GM12878 (cell line): ENCODE data around the gene HHAT. TPM values are rescaled to one million over a fixed set of nuclear protein-coding genes. Genes with fewer than 3 reads are reported as not detected.

Source experiments
- ATAC-seq: fragments of 200-7000 bp; cut with Tn5 transposase; 3 replicates; pipeline ENCODE4 v1.9.1; 2020; ENCODE audit warnings: mild to moderate bottlenecking, moderate library complexity
- BruUV-seq: library from RNA; stranded (reverse); fragments of 400-500 nt; replicated peaks from 2 replicates; lab custom pipeline; 2021; lab: Mats Ljungman, UMichigan
- CTCF ChIA-PET: fragments of 300-600 bp; sonication (Branson Sonifier 250); formaldehyde crosslinking; extraction: SDS; loops from one replicate; lab custom pipeline; 2021; ENCODE audit warnings: inconsistent platforms; lab: Yijun Ruan, JAX
- POLR2A ChIA-PET: fragments of 350-600 bp; formaldehyde crosslinking; extraction: SDS; loops from one replicate; lab custom pipeline; 2021; ENCODE audit warnings: inconsistent platforms; lab: Charles Lee
- RAD21 ChIA-PET: fragments of 300-600 bp; sonication (Branson Sonifier 250); formaldehyde crosslinking; loops from one replicate; lab custom pipeline; 2023; ENCODE audit warnings: antibody characterized with exemption; ENCODE audit not compliant: unreplicated experiment; lab: Charles Lee
- SMC1A ChIA-PET: fragments of 300-600 bp; sonication (Branson Sonifier 250); formaldehyde crosslinking; loops from one replicate; lab custom pipeline; 2023; ENCODE audit not compliant: unreplicated experiment, uncharacterized antibody; lab: Charles Lee
- DNase-seq: peaks from one replicate; pipeline ENCODE4 v3.0.0-alpha.2; 2011; ENCODE audit warnings: low read depth, low spot score
- FAIRE-seq: peaks from 3 replicates; lab custom pipeline; 2011; peaks lifted over from hg19 to GRCh38; lab: Jason Lieb, UNC
- H2AFZ ChIP-seq: 2 replicates; pipeline ENCODE4 v1.6.0; 2011; ENCODE audit warnings: low read depth, low read length, control low read depth; ENCODE audit not compliant: control insufficient read depth
- H3K27ac ChIP-seq: 2 replicates; pipeline ENCODE4 v1.5.1; 2011; ENCODE audit warnings: control low read depth; ENCODE audit not compliant: control insufficient read depth, insufficient read depth
- H3K27me3 ChIP-seq, 2 experiments: replicated peaks in 1 of 2; 2 replicates each; pipeline versions ENCODE4 v1.6.0 to v1.6.1; 2011; ENCODE audit warnings: low read length in 1 of 2; ENCODE audit not compliant: control insufficient read depth in 2 of 2, insufficient read depth in 2 of 2
- H3K36me3 ChIP-seq, 2 experiments: 2 replicates each; pipeline ENCODE4 v1.5.1; 2011; ENCODE audit warnings: low read length in 1 of 2; ENCODE audit not compliant: control insufficient read depth in 2 of 2, insufficient read depth in 2 of 2
- H3K4me1 ChIP-seq: 2 replicates; pipeline ENCODE4 v1.6.1; 2011; ENCODE audit warnings: mild to moderate bottlenecking, low read length, moderate library complexity, mixed read lengths; ENCODE audit not compliant: control insufficient read depth, insufficient read depth
- H3K4me2 ChIP-seq: 2 replicates; pipeline ENCODE4 v1.6.0; 2011; ENCODE audit warnings: control low read depth; ENCODE audit not compliant: control insufficient read depth, insufficient read depth
- H3K4me3 ChIP-seq: fragments of 200-600 bp; sonication (generic); 2 replicates; pipeline ENCODE4 v1.5.1; 2016
- H3K79me2 ChIP-seq: 2 replicates; pipeline ENCODE4 v1.6.0; 2011; ENCODE audit warnings: low read length; ENCODE audit not compliant: control insufficient read depth, insufficient read depth
- H3K9ac ChIP-seq: 2 replicates; pipeline ENCODE4 v1.8.0; 2011; ENCODE audit warnings: low read length, control low read depth, mixed read lengths; ENCODE audit not compliant: control insufficient read depth, insufficient read depth
- H3K9me3 ChIP-seq: replicated peaks from 3 replicates; pipeline ENCODE4 v1.5.1; 2011; ENCODE audit warnings: mild to moderate bottlenecking, low read length; ENCODE audit not compliant: control insufficient read depth, insufficient read depth
- H4K20me1 ChIP-seq: 2 replicates; pipeline ENCODE4 v1.6.0; 2011; ENCODE audit not compliant: control insufficient read depth, insufficient read depth
- ATF2 ChIP-seq: IDR thresholded peaks from 2 replicates; pipeline ENCODE4 v1.6.1; 2012; ENCODE audit warnings: low read length, inconsistent platforms
- BRCA1 ChIP-seq: IDR thresholded peaks from 2 replicates; pipeline ENCODE4 v1.6.1; 2011; ENCODE audit warnings: low read depth, low read length, improper control_type of control experiment
- ETV6 ChIP-seq, 2 experiments: fragments of 450-650 bp in 1 of 2; IDR thresholded peaks in 1 of 2; conservative IDR thresholded peaks in 1 of 2; 2 replicates each; pipeline ENCODE4 v1.6.1; 2014; ENCODE audit warnings: antibody characterized with exemption in 1 of 2, borderline replicate concordance in 1 of 2, low read depth in 1 of 2, mild to moderate bottlenecking in 1 of 2, moderate library complexity in 1 of 2
- EZH2 ChIP-seq: IDR thresholded peaks from 2 replicates; pipeline ENCODE4 v1.6.1; 2012; ENCODE audit warnings: low read depth, mild to moderate bottlenecking, control low read depth, inconsistent platforms, low read length, borderline replicate concordance; ENCODE audit not compliant: control insufficient read depth
- HCFC1 ChIP-seq: fragments of 150-350 bp; IDR thresholded peaks from 2 replicates; pipeline ENCODE4 v1.6.1; 2014; ENCODE audit warnings: low read length
- HDGF ChIP-seq: fragments of 450-650 bp; IDR thresholded peaks from 2 replicates; pipeline ENCODE4 v1.6.1; 2016; ENCODE audit warnings: antibody characterized with exemption
- IKZF1 ChIP-seq: fragments of 450-650 bp; conservative IDR thresholded peaks from 2 replicates; pipeline ENCODE4 v1.6.1; 2017; ENCODE audit warnings: antibody characterized with exemption, mild to moderate bottlenecking
- NFYA ChIP-seq: IDR thresholded peaks from 2 replicates; pipeline ENCODE4 v1.6.1; 2011; ENCODE audit warnings: low read depth, mild to moderate bottlenecking, low read length, improper control_type of control experiment, borderline replicate concordance
- POU2F2 ChIP-seq: IDR thresholded peaks from 3 replicates; pipeline ENCODE4 v1.6.1; 2011; ENCODE audit warnings: low read depth, mild to moderate bottlenecking, low read length, borderline replicate concordance
- RAD21 ChIP-seq: IDR thresholded peaks from 2 replicates; pipeline ENCODE4 v1.6.1; 2011; ENCODE audit warnings: mild to moderate bottlenecking, low read depth, low read length, moderate library complexity; ENCODE audit not compliant: insufficient read depth
- SIN3A ChIP-seq: IDR thresholded peaks from 2 replicates; pipeline ENCODE4 v1.6.1; 2012; ENCODE audit warnings: low read depth, low read length, improper control_type of control experiment
- ZNF24 ChIP-seq: fragments of 450-650 bp; IDR thresholded peaks from 2 replicates; pipeline ENCODE4 v1.6.1; 2017; ENCODE audit warnings: antibody characterized with exemption, mild to moderate bottlenecking
- ZNF384 ChIP-seq: IDR thresholded peaks from 2 replicates; pipeline ENCODE4 v1.6.1; 2012; ENCODE audit warnings: low read depth, mild to moderate bottlenecking, low read length, improper control_type of control experiment, borderline replicate concordance
- WGBS: methylation state at CpG from one replicate; pipeline ENCODE4 v1.1.6; 2016; ENCODE audit warnings: low lambda C conversion rate; ENCODE audit not compliant: insufficient replicate concordance, insufficient coverage; ENCODE audit errors: missing lambda C conversion rate; 5-methylcytosine and 5-hydroxymethylcytosine counted together
- in situ Hi-C: fragments of 300-500 bp; cut with MboI; formaldehyde crosslinking; loops from 9 replicates; pipeline ENCODE4 v1.14.3; 2018; ENCODE audit warnings: mixed read lengths
- intact Hi-C: fragments of 100-400 bp; cut with micrococcal nuclease; formaldehyde crosslinking; loops from one replicate; pipeline ENCODE4 v1.14.2; 2022; ENCODE audit not compliant: unreplicated experiment
- polyA plus RNA-seq, 11 experiments: library from polyadenylated mRNA; depleted of rRNA in 4 of 11; unstranded in 6 of 11; stranded (reverse) in 5 of 11; fragments of >200 nt; fragmentation: Nextera tagmentation in 4 of 11; fragmentation: Illumina TruSeq in 1 of 11; extraction: Ambion mirVana in 4 of 11; extraction: Trizol in 1 of 11; gene quantifications; 1 replicate in 1 of 11; 2 replicates in 10 of 11; pipeline versions ENCODE4 v1.2.1 to v1.2.3, GENCODE V29; 2011 to 2016; ENCODE audit warnings: inconsistent platforms in 2 of 11, missing spikeins in 2 of 11, low read depth in 1 of 11
- total RNA-seq, 4 experiments: library from RNA; depleted of rRNA in 3 of 4; stranded (reverse); fragments of >200 nt in 3 of 4; fragmentation: Illumina TruSeq in 1 of 4; extraction: Trizol in 1 of 4; gene quantifications; 2 replicates each; pipeline versions ENCODE4 v1.2.1 to v1.2.3, GENCODE V29; 2013 to 2021
- TF ChIP-seq, protein P1 (sequence below): fragments of 450-650 bp; IDR thresholded peaks from 2 replicates; pipeline ENCODE4 v1.6.1; 2016; ENCODE audit warnings: mild to moderate bottlenecking
- TF ChIP-seq, protein P2 (sequence below): fragments of 450-650 bp; IDR thresholded peaks from 2 replicates; pipeline ENCODE4 v1.6.1; 2017; ENCODE audit warnings: low read depth, mild to moderate bottlenecking, moderate library complexity
- TF ChIP-seq, protein P3 (sequence below): IDR thresholded peaks from 2 replicates; pipeline ENCODE4 v1.6.1; 2012; ENCODE audit warnings: low read depth, low read length, improper control_type of control experiment

HHAT gene
- total and polyA plus RNA-seq, 10 of the 15 experiments (the other 5 are each of a cell fraction or from before 2014, with no cell fraction given): 1.2 to 37.6 (median 2.6) TPM

DNA sequence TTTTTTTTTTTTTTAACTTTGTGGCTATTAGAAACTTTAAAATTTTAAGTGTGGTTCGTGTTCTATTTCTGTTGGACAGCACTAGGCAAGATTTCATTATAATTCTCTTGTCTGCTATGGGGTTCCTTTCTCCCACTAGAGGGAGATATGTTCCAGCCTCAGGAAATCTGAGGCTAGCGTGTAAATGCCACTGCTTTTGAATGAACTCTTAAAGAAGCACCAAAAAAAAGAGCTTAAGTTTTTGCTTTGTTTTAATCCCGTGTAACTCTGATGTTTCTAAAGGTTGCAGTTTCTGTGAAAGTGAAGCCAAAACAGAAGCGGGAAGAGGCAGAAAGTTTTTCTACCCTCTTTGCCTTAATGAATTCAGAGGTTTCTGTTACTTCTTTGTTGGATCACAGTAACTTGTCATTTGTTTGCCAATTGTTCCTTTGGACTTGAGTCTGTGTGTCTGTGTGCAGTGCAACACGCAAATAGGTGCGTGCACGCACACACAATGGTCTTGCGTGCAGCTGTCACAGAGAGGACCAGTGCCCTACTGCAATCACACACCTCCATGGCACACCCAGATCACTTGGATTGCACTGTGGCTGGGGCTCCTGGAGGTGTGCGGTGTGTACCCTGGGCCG lies 32.3 kb downstream of the HHAT start:
- FAIRE-seq: no peak
- ChIA-PET SMC1A (interaction anchor here (0.7 to 12.2 kb wide), 22 partner anchors 9 to 324 kb away, joined by 3 to 286 read pairs (median 6); no protein-coding TSS in a partner anchor), CTCF (interaction anchor here (0.6 to 13.8 kb wide), 27 partner anchors 9 to 500 kb away, joined by 3 to 290 read pairs (median 5); partner anchors contain the start of gene HHAT), RAD21 (interaction anchor here (0.6 to 10.5 kb wide), 27 partner anchors 8 to 317 kb away, joined by 3 to 181 read pairs (median 5); partner anchors contain the start of gene HHAT), POLR2A (interaction anchor here (0.6 to 4.2 kb wide), 7 partner anchors 11 to 43 kb away, joined by 3 to 15 read pairs (median 6); no protein-coding TSS in a partner anchor)
- Histone ChIP-seq H3K4me1 (no peaks in the 10 kb centered on the region), H3K36me3 (no peaks in the 10 kb centered on the region), H3K27me3 (no peaks in the 10 kb centered on the region), H3K4me2 (no peak overlapping the region), H3K9me3 (no peaks in the 10 kb centered on the region), H3K9ac (no peak overlapping the region), H2AFZ (no peak overlapping the region), H3K27ac (no peak overlapping the region), H3K4me3 (no peak overlapping the region), H4K20me1 (no peaks in the 10 kb centered on the region), H3K79me2 (no peaks in the 10 kb centered on the region)
- 45% methylated on average over 10 of the region's 10 CpGs for WGBS
- intact Hi-C loops: loop anchor here (1.0 kb wide), 1 partner anchor 39 kb away; no protein-coding TSS in a partner anchor
- peak; percentile 96 for ATAC-seq
- no TSS peak for BruUV-seq
- DNase-seq: no peak
- in situ Hi-C loops: no loop called here
- TF ChIP-seq ZNF384 (peak; percentile 55; the same call in 1 of the 2 replicates), ZNF24 (peak; percentile 52; the same call in 1 of the 2 replicates), BRCA1 (no peak), HCFC1 (no peak), HDGF (no peak; the same call in 1 of the 2 replicates), POU2F2 (no peak), RAD21 (peak; percentile 64), NFYA (no peak), EZH2 (no peak), ETV6 (conservative IDR thresholded peaks at IDR 0.05 in 1 of 2, IDR thresholded peaks at IDR 0.05 in 1 of 2; ENCODE audit: borderline replicate concordance in 1 of 2, low read depth in 1 of 2) (no peak), SIN3A (no peak), IKZF1 (0 out of 2 replicates have a peak, but pooled peaks have one; percentile 14), ATF2 (no peak)
- TF ChIP-seq, protein P1, sequence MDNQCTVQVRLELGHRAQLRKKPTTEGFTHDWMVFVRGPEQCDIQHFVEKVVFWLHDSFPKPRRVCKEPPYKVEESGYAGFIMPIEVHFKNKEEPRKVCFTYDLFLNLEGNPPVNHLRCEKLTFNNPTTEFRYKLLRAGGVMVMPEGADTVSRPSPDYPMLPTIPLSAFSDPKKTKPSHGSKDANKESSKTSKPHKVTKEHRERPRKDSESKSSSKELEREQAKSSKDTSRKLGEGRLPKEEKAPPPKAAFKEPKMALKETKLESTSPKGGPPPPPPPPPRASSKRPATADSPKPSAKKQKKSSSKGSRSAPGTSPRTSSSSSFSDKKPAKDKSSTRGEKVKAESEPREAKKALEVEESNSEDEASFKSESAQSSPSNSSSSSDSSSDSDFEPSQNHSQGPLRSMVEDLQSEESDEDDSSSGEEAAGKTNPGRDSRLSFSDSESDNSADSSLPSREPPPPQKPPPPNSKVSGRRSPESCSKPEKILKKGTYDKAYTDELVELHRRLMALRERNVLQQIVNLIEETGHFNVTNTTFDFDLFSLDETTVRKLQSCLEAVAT: 0 out of 2 replicates have a peak, but pooled peaks have one; percentile 20
- TF ChIP-seq, protein P2, sequence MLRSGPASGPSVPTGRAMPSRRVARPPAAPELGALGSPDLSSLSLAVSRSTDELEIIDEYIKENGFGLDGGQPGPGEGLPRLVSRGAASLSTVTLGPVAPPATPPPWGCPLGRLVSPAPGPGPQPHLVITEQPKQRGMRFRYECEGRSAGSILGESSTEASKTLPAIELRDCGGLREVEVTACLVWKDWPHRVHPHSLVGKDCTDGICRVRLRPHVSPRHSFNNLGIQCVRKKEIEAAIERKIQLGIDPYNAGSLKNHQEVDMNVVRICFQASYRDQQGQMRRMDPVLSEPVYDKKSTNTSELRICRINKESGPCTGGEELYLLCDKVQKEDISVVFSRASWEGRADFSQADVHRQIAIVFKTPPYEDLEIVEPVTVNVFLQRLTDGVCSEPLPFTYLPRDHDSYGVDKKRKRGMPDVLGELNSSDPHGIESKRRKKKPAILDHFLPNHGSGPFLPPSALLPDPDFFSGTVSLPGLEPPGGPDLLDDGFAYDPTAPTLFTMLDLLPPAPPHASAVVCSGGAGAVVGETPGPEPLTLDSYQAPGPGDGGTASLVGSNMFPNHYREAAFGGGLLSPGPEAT: 0 out of 2 replicates have a peak, but pooled peaks have one; percentile 12
- TF ChIP-seq, protein P3, sequence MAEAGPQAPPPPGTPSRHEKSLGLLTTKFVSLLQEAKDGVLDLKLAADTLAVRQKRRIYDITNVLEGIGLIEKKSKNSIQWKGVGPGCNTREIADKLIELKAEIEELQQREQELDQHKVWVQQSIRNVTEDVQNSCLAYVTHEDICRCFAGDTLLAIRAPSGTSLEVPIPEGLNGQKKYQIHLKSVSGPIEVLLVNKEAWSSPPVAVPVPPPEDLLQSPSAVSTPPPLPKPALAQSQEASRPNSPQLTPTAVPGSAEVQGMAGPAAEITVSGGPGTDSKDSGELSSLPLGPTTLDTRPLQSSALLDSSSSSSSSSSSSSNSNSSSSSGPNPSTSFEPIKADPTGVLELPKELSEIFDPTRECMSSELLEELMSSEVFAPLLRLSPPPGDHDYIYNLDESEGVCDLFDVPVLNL: no peak
